Measurements from ENCODE around the gene IER3IP1.
"Not testable (repeated sequence)": the region's sequence is repeated elsewhere in the genome, so short reads cannot be mapped to it uniquely, and the experiment has no call there.

IER3IP1 gene, protein sequence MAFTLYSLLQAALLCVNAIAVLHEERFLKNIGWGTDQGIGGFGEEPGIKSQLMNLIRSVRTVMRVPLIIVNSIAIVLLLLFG

DNA sequence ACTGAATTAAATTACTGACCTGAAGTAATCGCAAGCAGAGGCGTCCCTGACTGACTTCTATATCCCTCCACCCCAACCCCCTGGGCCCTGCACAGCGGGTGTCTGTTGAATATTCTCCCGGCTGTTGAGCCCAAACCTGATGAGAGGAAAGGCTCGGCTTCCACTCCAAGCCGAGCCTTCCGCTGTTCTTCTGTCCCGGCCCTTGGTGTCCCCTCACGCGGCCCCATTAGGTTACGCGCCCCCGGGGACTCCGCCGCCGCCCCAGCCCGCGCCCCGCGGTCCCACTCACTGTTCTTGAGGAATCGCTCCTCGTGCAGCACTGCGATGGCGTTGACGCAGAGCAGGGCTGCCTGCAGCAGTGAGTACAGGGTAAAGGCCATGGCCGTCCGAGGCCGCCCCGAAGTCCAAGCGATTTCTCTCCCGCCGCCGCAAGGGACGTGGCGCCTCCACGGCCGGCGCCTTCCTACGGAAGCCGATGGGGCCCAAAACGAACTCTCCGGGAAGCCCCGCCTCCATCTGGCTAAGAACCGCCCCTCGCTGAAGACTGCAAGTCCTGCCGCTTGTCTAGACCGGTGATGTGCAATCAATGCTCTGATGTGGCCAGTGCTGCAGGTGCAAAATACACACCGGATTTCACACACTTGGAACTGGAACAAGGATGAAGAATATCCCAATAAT lies at the start of gene IER3IP1:
IER3IP1 (minus strand) TSS at position 467 of the 678 bp plus-strand sequence; CDS start at position 380, 87 bp downstream.
- DNase-seq, result peak; percentile 91

DNA sequence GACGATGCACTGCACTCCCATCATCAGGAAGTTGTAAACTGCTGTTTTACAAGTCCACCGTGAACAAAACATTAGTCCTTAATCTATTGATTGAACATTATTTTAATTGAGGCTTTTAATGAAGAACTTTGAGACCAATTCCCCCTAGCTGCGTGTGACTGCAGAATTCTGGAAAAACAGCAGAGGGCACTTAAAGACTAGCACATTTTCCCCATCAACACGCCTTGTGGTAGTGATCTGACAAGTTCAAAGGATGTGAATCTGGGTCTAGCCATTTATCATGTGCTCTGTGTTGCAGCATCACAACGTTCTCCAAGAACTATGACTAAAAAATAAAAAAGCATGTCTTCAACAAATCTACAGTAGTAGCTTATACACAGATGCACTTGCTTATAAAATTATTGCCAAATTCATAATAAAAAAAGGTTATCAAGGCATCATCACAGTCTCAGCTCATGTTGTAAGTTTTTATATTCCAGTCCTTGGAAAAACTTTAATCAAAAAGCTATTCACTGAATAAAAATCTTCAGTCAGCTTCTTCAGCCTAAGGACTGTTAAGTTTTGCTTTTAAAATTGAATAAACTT lies 39.5 kb upstream of the IER3IP1 start:
- no peak for DNase-seq

DNA sequence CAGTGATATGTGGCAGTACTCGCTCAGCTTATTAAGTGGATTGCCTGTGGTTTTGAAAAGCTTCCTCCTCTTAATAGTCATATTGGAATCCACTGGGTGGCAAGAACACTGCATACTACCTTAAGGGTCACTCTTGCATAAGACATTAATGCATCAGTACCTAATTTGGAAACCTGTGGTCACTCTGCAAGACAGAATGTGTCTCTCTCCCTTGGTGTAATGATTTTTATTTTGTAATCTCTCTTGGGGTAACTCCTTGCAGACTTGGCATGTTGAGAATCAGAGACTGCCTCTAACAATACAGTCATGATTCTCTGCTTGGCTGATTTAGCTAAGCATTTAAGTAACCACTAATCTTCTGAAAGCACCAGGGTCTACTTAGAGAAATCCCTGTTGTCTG lies 33.0 kb upstream of the IER3IP1 start:
- no peak for DNase-seq

DNA sequence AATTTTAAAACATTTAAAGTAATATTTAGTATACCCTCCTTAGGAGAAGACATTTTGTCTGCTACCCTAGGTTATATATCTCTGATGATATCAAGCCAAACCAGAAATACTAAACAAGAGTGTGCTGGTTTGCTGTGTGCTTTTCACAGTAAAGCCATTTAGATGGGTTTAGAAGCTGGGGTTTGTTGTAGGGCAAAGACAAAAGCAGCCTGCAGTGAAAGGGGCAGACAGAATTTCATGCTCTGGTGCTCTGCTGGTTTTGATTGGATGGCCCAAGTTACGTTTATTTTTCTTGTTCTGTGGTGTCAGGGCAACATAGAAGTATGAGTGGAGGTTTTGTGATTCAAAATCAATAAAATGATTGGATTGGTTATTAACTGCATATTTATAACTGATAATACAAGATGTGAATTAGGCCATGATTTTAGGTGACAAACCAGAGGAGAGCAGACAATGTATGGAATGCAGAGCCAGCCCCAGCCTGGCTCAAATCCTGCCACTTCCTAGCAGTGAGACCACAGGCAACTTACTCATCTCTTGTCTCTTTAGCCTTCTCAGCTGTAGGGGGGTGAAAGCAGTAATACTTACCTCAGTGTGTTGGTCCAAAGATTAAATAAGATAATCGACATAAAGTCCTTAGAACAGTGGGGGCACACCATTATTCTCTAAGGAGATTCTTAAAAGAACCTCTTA lies 30.9 kb upstream of the IER3IP1 start:
- no peak for DNase-seq

DNA sequence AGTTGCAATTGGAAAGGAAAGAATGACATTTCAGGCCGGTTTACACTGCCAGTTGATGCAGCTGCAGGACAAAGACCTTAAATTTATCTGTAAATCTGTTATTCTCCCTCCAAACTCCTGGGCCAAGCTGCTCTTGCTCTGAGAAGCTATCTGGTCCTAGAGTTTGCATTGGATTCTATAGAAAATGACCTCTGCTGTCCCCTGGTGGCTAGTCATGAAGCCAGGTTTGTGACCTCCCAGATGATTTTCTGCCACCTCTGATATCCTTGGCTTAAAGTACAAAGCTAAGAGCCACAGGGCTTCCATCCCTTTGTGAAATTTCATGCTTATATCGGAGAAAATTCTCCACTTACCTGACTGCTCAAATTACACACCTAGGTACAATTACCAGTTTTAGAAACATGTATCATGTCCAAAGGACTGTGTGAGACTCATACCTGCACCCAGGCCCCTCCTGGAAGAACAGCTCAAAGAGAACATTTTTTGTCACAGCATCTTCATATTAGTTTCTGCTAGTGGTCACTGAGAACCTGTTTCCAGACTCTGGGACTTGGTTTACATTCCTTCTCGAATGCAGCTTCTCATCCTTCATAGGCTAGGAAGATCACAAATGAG lies 28.9 kb upstream of the IER3IP1 start:
- peak; percentile 16 for DNase-seq

DNA sequence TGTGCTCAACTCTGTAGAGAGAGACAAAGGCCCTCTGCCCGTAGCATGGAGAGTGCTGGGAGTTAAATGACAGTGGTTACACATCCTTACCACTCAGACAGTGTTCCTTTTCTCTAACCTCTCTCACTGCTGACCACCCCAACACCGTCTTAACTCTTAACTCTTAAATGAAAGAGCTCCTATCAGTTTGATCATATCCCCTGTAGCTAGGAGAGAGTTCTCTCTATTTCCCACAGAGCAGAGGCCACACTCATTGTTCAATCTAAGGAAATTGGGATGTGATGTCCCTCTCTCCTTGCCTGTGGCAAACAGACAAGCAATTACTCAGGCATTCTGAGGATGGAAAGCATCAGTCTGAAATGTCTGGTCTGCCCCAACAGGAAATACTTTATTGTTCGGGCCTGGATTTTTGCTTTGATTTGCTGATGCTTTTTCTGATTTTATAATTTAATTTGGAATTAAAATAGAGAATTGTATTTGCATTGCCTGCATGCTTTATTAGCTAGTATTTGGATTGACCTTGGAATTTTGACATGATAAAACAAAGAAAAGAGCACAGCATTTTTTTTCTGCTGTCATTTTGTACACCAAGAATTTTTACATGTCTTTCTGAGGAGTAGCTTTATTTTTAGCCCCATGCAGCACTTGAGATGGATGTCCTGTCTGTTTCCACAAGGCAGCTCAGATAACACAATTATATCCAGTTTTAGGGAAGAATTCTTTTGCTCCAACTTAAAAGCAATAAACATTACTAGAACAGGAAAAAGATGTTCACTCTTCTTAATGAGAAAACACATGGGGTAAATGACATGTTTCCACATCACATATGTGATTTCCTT lies 27.7 kb upstream of the IER3IP1 start:
- DNase-seq, result no peak

DNA sequence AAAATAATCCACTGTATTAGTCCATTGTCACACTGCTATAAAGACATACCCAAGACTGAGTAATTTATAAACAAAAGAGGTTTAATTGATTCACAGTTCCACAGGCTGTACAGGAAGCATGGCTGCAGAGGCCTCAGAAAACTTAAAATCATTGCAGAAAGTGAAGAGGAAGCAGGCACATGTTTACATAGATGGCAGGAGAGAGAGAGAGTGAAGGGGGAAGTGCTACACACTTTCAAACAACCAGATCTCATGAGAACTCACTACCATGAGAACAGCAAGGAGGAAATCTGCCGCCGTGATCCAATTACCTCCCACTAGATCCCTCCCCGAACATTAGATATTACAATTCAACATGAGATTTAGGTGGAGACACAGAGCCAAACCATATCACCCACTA lies 19.8 kb upstream of the IER3IP1 start:
- not testable (repeated sequence) for DNase-seq

DNA sequence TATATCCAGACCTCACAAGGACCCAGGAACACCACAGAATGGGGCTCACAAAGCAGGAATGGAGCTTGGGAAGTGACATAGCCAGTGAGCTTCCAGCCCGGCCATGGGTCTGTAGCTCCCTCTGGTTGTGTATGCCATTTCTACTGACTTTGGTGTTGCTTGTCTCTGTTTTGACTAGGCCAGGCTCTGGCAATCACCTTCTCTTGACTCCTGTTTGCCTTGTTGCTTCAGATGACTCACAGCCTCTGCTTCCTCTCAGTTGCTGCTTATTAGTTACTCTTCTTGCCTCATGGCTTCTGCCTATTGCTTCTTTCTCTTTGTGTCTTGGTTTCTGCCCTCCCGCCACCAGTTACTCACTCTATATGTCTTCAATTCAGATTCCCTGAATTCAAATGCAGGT lies 15.8 kb upstream of the IER3IP1 start:
- no peak for DNase-seq

DNA sequence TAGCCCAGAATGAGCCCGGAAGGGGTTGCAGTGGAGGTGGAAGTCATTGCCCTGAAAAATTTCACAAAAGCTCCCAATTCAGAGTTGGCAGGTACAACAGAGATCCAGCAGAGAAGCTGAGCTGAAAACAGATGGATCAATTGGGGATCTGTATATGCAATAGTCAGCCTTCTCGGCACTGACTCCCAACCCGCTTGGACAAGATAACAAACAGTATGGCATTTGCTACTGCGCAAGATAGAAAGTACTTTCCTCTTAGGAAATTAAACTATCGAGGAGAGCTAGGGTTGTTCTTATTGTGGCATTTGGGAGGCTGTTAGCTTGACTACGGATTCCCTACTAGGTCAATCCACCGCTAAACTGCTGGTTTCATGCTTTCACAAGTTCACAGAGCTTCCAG lies 11.6 kb upstream of the IER3IP1 start:
- no peak for DNase-seq

DNA sequence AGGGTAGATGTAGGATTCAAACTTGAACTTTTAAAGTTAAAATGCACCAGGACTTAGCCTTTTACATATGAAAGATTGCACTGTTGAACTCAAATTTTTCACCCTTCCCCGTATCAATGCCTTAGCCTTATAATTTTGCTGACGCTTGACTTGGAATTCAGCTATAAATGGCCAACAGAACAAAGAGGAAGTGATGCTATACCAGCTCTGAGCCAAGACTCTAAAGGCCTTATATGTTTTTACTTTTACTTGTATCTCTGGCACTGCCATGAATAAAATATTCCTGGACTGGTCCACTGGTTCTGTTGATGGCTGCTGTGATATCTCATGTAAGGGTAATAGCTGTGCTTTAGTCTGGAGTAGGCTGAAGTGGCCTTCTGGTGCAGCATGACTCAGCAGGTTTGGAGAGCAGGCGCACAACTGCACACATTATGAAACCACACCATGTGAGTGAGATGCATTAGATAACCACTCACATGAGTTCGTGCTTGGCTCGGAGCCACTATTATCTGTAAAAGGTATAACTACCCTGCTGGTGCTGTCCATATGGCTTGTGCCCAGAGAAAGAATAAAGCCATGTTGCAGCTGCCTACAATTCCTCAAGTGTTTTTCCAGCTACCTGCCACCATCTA lies 8.4 kb upstream of the IER3IP1 start:
- no peak for DNase-seq

DNA sequence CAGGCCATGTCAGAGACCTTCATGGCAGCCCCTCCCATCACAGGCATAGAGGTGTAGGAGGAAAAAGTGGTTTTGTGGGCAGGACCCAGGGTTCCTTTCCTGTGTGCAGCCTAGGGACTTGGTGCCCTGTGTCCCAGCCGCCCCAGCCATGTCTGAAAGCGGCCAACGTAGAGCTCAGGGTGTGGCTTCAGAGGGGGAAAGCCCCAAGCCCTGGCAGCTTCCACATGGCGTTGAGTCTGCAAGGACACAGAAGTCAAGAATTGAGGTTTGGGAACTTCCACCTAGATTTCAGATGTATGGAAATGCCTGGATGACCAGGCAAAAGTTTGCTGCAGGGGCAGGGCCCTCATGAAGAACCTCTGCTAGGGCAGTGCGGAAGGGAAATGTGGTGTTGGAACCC lies 6.0 kb upstream of the IER3IP1 start:
- not testable (repeated sequence) for DNase-seq

DNA sequence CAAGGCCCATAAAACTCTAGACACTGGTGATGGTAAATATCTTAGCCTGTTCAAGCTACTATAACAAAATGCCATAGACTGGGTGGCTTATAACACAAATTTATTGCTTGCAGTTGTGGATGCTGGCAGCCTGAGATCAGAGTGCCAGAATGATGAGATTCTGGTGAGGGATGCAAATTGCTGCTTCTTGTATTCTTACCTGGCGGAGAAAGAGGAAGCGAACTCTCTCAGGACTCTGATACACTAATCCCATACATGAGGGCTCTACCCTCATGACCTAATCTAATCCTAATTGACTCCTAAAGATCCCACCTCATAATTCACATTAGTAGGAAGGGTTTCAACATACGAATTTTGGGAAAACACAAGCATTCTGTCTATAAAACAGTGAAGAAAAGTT lies 4.6 kb upstream of the IER3IP1 start:
- DNase-seq, result no peak

DNA sequence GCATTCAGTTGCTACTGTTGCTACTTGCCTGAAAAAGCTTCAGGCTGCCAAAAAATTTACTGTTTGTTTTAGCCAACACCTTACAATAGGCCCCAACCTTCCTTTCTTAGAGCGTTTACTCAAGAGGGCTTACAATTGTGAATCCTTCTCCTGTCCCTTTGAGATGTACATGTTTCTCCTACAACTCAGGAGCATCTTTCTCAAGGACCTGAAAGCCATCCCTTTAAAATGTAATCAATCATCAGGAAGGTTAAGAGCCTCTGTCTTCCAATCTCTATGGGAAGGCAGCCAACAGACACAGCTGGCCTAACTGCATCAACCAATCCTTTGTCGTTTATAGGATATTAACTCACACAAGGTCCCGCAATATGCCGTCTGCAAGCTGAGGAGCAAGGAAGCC lies 3.4 kb upstream of the IER3IP1 start:
- DNase-seq, result no peak

DNA sequence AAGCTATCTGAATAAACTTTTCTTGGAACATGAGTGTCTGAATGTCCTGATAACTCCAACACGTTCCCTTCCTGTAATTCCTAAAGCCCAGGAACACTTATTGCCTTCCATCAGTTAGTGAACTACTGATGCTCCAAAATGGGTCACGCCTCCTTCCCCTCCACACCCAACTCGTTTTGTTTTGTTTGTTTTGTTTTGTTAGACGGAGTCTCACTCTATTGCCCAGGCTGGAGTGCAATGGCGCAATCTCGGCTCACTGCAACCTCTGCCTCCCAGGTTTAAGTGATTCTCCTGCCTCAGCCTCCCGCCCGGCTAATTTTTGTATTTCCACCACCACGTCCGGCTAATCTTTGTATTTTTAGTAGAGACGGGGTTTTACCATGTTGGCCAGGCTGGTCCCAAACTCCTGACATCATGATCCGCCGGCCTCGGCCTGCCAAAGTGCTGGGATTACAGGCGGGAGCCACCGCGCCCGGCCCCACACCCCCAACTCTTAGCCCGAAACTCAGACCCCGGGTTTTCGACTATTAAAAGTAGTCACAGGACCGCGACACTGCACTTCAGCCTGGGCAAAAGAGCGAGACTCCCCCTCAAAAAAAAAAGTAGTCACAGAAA lies 774 bp downstream of the IER3IP1 start:
- DNase-seq, result no peak

DNA sequence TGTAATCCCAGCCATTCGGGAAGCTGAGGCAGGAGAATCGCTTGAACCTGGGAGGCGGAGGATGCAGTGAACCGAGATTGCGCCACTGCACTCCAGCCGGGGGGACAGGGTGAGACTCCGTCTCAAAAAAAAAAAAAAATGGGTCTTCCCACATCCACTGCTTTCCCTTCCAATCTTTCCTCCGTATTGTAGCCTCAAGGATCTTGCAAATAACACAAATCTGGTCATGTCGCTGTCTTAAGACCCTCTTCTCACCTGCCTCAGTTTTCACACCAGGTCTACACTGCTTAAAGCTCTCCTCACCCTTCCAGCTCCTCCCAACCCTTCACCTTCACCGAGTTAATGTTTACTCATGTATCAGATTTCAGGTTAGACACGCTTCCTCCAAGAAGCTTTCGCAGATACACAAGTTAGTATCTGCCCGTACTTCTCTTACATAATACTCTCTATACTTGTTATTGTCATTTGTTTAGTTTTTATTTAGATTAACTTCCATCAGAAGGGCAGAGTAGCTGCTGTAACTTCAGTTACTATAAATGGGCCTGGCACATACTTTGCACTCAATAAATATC lies 1.5 kb downstream of the IER3IP1 start:
- DNase-seq, result no peak

DNA sequence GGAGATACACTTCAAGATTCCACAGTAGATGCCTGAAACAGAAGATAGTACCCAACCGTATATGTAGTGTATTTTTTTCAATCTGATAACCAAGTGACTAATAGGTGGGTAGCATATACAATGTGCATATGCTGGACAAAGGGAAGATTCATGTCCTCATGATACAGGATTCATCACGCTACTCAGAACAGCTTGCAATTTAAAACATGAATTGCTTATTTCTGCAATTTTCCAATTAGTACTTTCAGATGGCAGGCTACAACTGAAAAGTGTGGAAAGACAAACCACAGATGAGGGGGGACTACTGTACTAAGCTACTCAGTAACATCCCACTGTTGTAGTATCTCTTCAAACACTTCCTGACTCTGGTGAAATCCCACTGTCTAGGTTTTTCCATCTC lies 3.7 kb downstream of the IER3IP1 start:
- no peak for DNase-seq

DNA sequence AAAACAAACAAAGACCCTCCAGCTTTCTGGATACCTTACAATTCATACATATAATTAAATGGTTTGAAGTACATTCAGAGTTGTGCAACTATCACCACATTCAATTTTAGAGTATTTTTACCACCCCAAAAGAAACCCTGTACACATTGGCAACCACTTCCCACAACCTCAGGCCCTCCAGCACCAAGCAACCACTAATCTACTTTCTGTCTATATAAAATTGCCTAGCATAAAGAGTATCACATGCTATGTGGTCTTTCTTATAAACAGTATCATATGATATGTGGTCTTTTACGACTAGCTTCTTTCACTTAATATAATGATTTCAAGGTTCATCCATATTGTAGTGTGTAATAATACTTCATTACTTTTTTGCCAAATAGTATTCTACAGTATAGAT lies 7.3 kb downstream of the IER3IP1 start:
- no peak for DNase-seq

DNA sequence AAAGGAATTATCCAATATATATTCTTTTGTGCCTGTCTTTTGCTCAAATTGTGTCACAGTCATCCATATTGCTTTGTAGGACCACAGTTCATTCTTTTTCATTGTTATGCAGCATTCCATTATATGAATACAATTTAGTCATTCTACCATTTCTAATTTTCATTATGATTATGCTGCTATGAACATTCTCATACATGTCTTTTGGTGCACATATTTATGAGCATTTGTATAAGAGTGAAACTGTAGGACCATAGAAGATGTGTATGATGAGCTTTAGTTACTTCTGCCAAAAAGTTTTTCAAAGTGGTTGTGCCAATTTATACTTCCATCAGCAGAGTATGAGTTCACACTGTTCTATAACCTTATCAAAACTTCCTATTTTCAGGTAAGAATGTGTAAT lies 7.7 kb downstream of the IER3IP1 start:
- DNase-seq, result no peak

DNA sequence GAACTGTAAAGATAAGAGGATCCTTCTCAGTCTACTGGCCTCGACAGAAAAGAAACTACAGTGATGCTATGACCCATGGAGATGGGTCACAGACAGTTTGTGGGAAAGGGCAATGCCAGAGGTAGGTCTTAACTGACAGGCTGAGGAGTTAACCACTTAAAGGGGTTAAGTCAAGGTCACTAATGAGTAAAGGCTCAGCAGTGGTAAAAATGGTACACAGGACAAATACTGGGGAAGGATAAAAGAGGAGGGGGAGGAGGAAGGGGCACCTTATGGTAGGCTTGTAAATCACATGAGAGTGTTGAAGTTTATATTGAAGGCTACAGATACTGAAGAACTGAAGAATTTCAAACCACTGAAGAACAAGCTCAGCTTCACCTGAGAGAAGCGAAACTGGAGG lies 9.9 kb downstream of the IER3IP1 start:
- DNase-seq, result no peak

DNA sequence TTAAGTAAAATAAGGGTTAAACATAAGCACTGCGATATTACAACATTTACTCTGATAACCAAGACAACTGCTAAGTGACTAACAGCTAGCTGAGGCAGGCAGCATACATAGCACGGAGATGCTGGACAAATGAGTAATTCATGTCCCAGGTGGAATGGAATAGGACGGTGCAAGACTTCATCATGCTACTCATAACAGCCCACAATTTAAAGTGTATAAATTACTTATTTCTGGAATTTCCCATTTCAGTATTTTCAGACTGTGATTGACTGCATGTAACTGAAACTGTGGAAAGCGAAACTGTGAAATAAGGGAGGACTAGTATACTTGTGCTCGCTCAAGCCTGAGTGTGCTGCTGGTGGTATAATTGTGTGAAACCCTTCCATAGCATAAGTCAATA lies 12.9 kb downstream of the IER3IP1 start:
- DNase-seq, result no peak

DNA sequence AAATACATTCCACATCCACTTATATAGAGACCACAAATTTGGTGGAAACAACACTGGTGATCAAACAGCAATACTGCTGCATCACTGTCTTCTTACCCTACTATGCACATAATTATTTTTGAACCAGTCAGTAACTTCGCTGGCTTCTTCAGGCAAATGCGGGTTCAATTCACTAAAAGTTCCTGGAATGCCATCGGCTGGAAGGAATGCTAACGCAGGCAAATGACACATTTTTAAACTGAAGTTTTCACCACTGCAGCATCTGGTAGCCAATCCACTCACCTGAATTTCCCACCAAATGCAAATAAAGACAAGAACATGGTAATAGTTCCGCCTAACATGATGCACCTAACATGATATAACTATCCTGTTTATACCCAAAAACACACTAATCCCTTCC lies 15.9 kb downstream of the IER3IP1 start:
- DNase-seq, result no peak

DNA sequence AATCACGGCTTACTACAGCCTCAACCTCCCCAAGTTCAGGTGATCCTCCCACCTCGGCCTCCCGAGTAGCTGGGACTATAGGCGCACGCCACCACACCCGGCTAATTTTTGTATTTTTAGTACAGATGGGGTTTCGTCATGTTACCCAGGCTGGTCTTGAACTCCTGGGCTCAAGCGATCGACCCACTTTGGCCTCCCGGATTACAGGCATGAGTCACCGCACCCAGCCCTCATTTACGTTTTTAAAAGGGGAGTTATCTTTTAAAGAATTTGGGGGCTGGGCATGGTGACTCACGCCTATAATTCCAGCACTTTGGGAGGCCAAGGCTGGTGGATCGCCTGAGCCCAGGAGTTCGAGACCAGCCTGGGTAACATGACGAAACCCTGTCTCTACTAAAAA lies 17.8 kb downstream of the IER3IP1 start:
- DNase-seq, result not testable (repeated sequence)

Measured in stimulated activated CD4-positive, alpha-beta T cell treated with anti-CD3 and anti-CD28 coated beads, Interleukin-4, amount 100 ng/mL, for 1 hour (primary cell).